HEK293 (cell line): ENCODE results near the gene CATSPERE.

ENCODE experiments used
- CTCF ChIA-PET: fragments of 350-600 bp; formaldehyde crosslinking; extraction: SDS; loops from one replicate; lab custom pipeline; 2021; ENCODE audit warnings: antibody characterized with exemption; lab: Yijun Ruan, JAX
- POLR2A ChIA-PET: fragments of 300-600 bp; formaldehyde crosslinking; extraction: SDS; loops from one replicate; lab custom pipeline; 2020; ENCODE audit warnings: antibody characterized with exemption, inconsistent platforms; lab: Yijun Ruan, JAX
- H3K27ac ChIP-seq: fragments of 200-500 bp; sonication (Bioruptor generic); 2 replicates; pipeline ENCODE4 v1.5.1; 2014; ENCODE audit warnings: low read depth, low read length, control low read depth, inconsistent platforms; ENCODE audit errors: extremely low read depth
- H3K36me3 ChIP-seq, 2 experiments: fragments of 200-500 bp in 1 of 2; sonication (Bioruptor generic) in 1 of 2; 1 replicate in 1 of 2; 2 replicates in 1 of 2; pipeline ENCODE4 v1.5.1; 2014 to 2017; ENCODE audit warnings: inconsistent platforms in 2 of 2, low read length in 2 of 2; ENCODE audit not compliant: control insufficient read depth in 2 of 2, insufficient read depth in 1 of 2
- H3K4me1 ChIP-seq: fragments of 200-500 bp; sonication (Bioruptor generic); 2 replicates; pipeline ENCODE4 v1.5.1; 2014; ENCODE audit warnings: mild to moderate bottlenecking, low read length, inconsistent platforms; ENCODE audit not compliant: control insufficient read depth, insufficient read depth
- H3K4me3 ChIP-seq: 2 replicates; pipeline ENCODE4 v1.5.1; 2011; ENCODE audit warnings: low read depth, mild to moderate bottlenecking, control low read depth, low read length, moderate library complexity
- H3K9me3 ChIP-seq: fragments of 200-500 bp; sonication (Bioruptor generic); 2 replicates; pipeline ENCODE4 v1.5.1; 2014; ENCODE audit warnings: low read depth, low read length, inconsistent platforms; ENCODE audit not compliant: control insufficient read depth, insufficient read depth
- BCL11A ChIP-seq: fragments of 450-650 bp; formaldehyde crosslinking; IDR thresholded peaks from 2 replicates; pipeline ENCODE4 v1.5.1; 2016; ENCODE audit warnings: low read depth, missing biosample characterization, missing genetic modification characterization
- EGR2 ChIP-seq: fragments of 450-650 bp; formaldehyde crosslinking; IDR thresholded peaks from 2 replicates; pipeline ENCODE4 v1.5.1; 2016; ENCODE audit warnings: low read depth, missing biosample characterization, missing genetic modification characterization
- HOXC10 ChIP-seq: sonication (generic); formaldehyde crosslinking; IDR thresholded peaks from 2 replicates; pipeline ENCODE4 v1.8.1; 2023; ENCODE audit warnings: mild to moderate bottlenecking, missing genetic modification reagents
- ZBTB7A ChIP-seq: fragments of 450-650 bp; formaldehyde crosslinking; IDR thresholded peaks from 2 replicates; pipeline ENCODE4 v1.5.1; 2016; ENCODE audit warnings: low read depth, missing biosample characterization, missing genetic modification characterization
- ZNF138 ChIP-seq: fragments of 450-650 bp; formaldehyde crosslinking; IDR thresholded peaks from 2 replicates; pipeline ENCODE4 v1.5.1; 2016; ENCODE audit warnings: missing biosample characterization, missing genetic modification characterization, borderline replicate concordance
- ZNF341 ChIP-seq: fragments of 450-650 bp; formaldehyde crosslinking; IDR thresholded peaks from 2 replicates; pipeline ENCODE4; 2016; ENCODE audit warnings: low read depth, missing biosample characterization, missing genetic modification characterization
- ZNF529 ChIP-seq: fragments of 450-650 bp; formaldehyde crosslinking; IDR thresholded peaks from 2 replicates; pipeline ENCODE4 v1.5.1; 2017; ENCODE audit warnings: missing genetic modification characterization, missing biosample characterization; ENCODE audit not compliant: insufficient replicate concordance
- ZNF555 ChIP-seq: fragments of 450-650 bp; formaldehyde crosslinking; conservative IDR thresholded peaks from 2 replicates; pipeline ENCODE4 v1.5.1; 2017; ENCODE audit warnings: missing biosample characterization, mild to moderate bottlenecking, missing genetic modification characterization, inconsistent platforms
- ZNF600 ChIP-seq: fragments of 450-650 bp; formaldehyde crosslinking; IDR thresholded peaks from 2 replicates; pipeline ENCODE4 v1.5.1; 2016; ENCODE audit warnings: missing biosample characterization, missing genetic modification characterization
- ZNF658 ChIP-seq: fragments of 450-650 bp; formaldehyde crosslinking; IDR thresholded peaks from 2 replicates; pipeline ENCODE4; 2016; ENCODE audit warnings: missing biosample characterization, missing genetic modification characterization
- ZNF776 ChIP-seq: fragments of 450-650 bp; formaldehyde crosslinking; IDR thresholded peaks from 2 replicates; pipeline ENCODE4 v1.5.0; 2017; ENCODE audit warnings: missing biosample characterization, missing genetic modification characterization, borderline replicate concordance
- ZNF830 ChIP-seq: fragments of 450-650 bp; IDR thresholded peaks from 2 replicates; pipeline ENCODE4 v1.5.0; 2018; ENCODE audit warnings: missing biosample characterization, missing genetic modification characterization, low read depth, mild to moderate bottlenecking, moderate library complexity
- ZXDB ChIP-seq: fragments of 450-650 bp; formaldehyde crosslinking; IDR thresholded peaks from 2 replicates; pipeline ENCODE4 v1.5.1; 2016; ENCODE audit warnings: missing biosample characterization, missing genetic modification characterization
- TF ChIP-seq, protein P1 (sequence below): fragments of 450-650 bp; formaldehyde crosslinking; IDR thresholded peaks from 2 replicates; pipeline ENCODE4 v1.5.1; 2016; ENCODE audit warnings: missing biosample characterization, missing genetic modification characterization
- TF ChIP-seq, protein P2 (sequence below): fragments of 450-650 bp; IDR thresholded peaks from 2 replicates; pipeline ENCODE4 v1.5.1; 2018; ENCODE audit warnings: missing biosample characterization, mild to moderate bottlenecking, missing genetic modification characterization
- TF ChIP-seq, protein P3 (sequence below): fragments of 450-650 bp; formaldehyde crosslinking; IDR thresholded peaks from 2 replicates; pipeline ENCODE4 v1.5.1; 2016; ENCODE audit warnings: missing biosample characterization, missing genetic modification characterization
- TF ChIP-seq, protein P4 (sequence below): fragments of 450-650 bp; formaldehyde crosslinking; IDR thresholded peaks from 2 replicates; pipeline ENCODE4 v1.5.1; 2016; ENCODE audit warnings: missing biosample characterization, missing genetic modification characterization
- TF ChIP-seq, protein P5 (sequence below): fragments of 450-650 bp; formaldehyde crosslinking; IDR thresholded peaks from 2 replicates; pipeline ENCODE4 v1.5.1; 2017; ENCODE audit warnings: missing biosample characterization, missing genetic modification characterization

The CATSPERE gene

DNA sequence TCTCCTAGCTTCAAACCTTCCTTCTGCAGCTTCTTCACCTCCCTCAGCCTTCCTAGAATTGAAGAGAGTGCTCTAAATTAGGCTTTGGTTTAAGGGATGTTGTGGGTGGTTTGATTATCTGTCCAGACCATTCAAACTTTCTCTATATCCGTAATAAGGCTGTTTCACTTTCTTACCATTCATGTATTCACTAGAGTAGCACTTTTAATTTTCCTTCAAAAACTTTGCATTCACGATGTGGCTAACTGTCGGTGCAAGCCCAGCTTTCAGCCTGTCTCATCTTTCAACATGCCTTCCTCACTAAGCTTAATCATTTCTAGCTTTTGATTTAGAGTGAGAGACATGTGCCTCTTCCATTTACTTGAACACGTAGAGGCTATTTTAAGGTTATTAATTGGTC, 165.6 kb downstream of the CATSPERE start:
- CTCF ChIA-PET, result interaction anchor here (1.0 to 2.0 kb wide), 2 partner anchors 24 to 416 kb away, joined by 4 to 6 read pairs; no protein-coding TSS in a partner anchor
- H3K9me3 ChIP-seq, result no peaks in the 10 kb centered on the region
- H3K4me3 ChIP-seq, result no peak overlapping the region
- H3K36me3 ChIP-seq, result no peaks in the 10 kb centered on the region
- H3K27ac ChIP-seq, result no peak overlapping the region
- TF ChIP-seq EGR2 (tag by site-specific recombination), result no peak
- TF ChIP-seq ZNF776 (tag by site-specific recombination), result no peak
- no peak for TF ChIP-seq ZNF600 (tag by site-specific recombination)
- no peak for TF ChIP-seq ZXDB (tag by site-specific recombination)
- no peak for TF ChIP-seq ZNF555 (tag by site-specific recombination)
- POLR2A ChIA-PET, result interaction anchor here (0.6 to 1.8 kb wide), 3 partner anchors 17 to 166 kb away, joined by 3 to 5 read pairs (median 5); partner anchors contain the start of gene DESI2
- H3K4me1 ChIP-seq, result no peaks in the 10 kb centered on the region

DNA sequence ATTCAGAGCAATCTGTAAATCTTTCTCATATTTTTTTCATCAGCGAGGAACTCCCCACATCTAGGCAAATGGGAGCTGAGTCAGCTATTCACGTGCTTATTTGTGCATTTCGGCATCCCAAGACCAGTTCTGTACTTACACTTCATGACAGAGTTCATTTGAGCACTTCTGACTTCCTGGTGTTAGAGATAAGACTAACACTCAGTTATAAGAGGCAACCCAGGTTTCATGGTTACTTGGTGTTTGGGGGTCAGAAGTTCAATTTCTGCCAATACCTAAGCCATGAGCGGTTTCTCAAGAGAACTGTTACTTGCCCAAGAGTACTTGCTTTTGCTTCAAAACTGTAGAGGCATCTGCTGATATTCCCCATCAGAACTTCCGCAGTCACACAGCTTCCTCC, 167.7 kb downstream of the CATSPERE start:
- H3K4me1 ChIP-seq, result no peaks in the 10 kb centered on the region
- ChIA-PET POLR2A (no interaction called here), CTCF (interaction anchor here (0.7 to 1.4 kb wide), 2 partner anchors 25 to 416 kb away, joined by 3 to 5 read pairs; no protein-coding TSS in a partner anchor)
- no peak overlapping the region for H3K27ac ChIP-seq
- TF ChIP-seq ZNF830, result no peak
- TF ChIP-seq ZNF341 (tag by site-specific recombination), result no peak
- TF ChIP-seq, protein P1, sequence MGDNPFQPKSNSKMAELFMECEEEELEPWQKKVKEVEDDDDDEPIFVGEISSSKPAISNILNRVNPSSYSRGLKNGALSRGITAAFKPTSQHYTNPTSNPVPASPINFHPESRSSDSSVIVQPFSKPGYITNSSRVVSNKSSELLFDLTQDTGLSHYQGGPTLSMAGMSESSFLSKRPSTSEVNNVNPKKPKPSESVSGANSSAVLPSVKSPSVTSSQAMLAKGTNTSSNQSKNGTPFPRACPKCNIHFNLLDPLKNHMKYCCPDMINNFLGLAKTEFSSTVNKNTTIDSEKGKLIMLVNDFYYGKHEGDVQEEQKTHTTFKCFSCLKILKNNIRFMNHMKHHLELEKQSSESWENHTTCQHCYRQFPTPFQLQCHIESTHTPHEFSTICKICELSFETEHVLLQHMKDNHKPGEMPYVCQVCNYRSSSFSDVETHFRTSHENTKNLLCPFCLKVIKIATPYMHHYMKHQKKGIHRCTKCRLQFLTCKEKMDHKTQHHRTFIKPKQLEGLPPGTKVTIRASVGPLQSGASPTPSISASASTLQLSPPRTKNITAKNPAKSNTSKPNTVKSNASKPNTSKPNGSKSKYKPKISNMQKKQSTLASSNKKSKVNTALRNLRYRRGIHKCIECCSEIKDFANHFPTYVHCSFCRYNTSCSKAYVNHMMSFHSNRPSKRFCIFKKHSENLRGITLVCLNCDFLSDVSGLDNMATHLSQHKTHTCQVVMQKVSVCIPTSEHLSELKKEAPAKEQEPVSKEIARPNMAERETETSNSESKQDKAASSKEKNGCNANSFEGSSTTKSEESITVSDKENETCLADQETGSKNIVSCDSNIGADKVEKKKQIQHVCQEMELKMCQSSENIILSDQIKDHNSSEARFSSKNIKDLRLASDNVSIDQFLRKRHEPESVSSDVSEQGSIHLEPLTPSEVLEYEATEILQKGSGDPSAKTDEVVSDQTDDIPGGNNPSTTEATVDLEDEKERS (tag by site-specific recombination), result no peak
- TF ChIP-seq HOXC10 (CRISPR knock-in tag), result no peak
- no peak for TF ChIP-seq ZBTB7A
- TF ChIP-seq, protein P2, sequence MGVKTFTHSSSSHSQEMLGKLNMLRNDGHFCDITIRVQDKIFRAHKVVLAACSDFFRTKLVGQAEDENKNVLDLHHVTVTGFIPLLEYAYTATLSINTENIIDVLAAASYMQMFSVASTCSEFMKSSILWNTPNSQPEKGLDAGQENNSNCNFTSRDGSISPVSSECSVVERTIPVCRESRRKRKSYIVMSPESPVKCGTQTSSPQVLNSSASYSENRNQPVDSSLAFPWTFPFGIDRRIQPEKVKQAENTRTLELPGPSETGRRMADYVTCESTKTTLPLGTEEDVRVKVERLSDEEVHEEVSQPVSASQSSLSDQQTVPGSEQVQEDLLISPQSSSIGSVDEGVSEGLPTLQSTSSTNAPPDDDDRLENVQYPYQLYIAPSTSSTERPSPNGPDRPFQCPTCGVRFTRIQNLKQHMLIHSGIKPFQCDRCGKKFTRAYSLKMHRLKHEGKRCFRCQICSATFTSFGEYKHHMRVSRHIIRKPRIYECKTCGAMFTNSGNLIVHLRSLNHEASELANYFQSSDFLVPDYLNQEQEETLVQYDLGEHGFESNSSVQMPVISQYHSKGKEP (tag by site-specific recombination), result no peak
- TF ChIP-seq, protein P3, sequence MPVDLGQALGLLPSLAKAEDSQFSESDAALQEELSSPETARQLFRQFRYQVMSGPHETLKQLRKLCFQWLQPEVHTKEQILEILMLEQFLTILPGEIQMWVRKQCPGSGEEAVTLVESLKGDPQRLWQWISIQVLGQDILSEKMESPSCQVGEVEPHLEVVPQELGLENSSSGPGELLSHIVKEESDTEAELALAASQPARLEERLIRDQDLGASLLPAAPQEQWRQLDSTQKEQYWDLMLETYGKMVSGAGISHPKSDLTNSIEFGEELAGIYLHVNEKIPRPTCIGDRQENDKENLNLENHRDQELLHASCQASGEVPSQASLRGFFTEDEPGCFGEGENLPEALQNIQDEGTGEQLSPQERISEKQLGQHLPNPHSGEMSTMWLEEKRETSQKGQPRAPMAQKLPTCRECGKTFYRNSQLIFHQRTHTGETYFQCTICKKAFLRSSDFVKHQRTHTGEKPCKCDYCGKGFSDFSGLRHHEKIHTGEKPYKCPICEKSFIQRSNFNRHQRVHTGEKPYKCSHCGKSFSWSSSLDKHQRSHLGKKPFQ (tag by site-specific recombination), result no peak
- TF ChIP-seq BCL11A (tag by site-specific recombination), result no peak
- no peak for TF ChIP-seq ZNF658
- no peak for TF ChIP-seq ZNF138
- TF ChIP-seq, protein P4, sequence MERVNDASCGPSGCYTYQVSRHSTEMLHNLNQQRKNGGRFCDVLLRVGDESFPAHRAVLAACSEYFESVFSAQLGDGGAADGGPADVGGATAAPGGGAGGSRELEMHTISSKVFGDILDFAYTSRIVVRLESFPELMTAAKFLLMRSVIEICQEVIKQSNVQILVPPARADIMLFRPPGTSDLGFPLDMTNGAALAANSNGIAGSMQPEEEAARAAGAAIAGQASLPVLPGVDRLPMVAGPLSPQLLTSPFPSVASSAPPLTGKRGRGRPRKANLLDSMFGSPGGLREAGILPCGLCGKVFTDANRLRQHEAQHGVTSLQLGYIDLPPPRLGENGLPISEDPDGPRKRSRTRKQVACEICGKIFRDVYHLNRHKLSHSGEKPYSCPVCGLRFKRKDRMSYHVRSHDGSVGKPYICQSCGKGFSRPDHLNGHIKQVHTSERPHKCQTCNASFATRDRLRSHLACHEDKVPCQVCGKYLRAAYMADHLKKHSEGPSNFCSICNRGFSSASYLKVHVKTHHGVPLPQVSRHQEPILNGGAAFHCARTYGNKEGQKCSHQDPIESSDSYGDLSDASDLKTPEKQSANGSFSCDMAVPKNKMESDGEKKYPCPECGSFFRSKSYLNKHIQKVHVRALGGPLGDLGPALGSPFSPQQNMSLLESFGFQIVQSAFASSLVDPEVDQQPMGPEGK (tag by site-specific recombination), result no peak
- TF ChIP-seq, protein P5, sequence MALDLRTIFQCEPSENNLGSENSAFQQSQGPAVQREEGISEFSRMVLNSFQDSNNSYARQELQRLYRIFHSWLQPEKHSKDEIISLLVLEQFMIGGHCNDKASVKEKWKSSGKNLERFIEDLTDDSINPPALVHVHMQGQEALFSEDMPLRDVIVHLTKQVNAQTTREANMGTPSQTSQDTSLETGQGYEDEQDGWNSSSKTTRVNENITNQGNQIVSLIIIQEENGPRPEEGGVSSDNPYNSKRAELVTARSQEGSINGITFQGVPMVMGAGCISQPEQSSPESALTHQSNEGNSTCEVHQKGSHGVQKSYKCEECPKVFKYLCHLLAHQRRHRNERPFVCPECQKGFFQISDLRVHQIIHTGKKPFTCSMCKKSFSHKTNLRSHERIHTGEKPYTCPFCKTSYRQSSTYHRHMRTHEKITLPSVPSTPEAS (tag by site-specific recombination), result no peak
- TF ChIP-seq ZNF529 (tag by site-specific recombination), result no peak
- H3K36me3 ChIP-seq, result no peaks in the 10 kb centered on the region
- no peaks in the 10 kb centered on the region for H3K9me3 ChIP-seq
- no peak overlapping the region for H3K4me3 ChIP-seq
